T-helper 22 cell (primary cell): ENCODE measurements around the gene KLHL18.
"Not testable (repeated sequence)": the region's sequence is repeated elsewhere in the genome, so short reads cannot be mapped to it uniquely, and the experiment has no call there.

Experiments
- DNase-seq: peaks from one replicate; pipeline ENCODE4 v3.0.0-alpha.2; 2020; ENCODE audit warnings: low read depth

Gene KLHL18

GRCh38 chr3:47274652-47275051 is 8.1 kb upstream of the KLHL18 start:
- no peak for DNase-seq

GRCh38 chr3:47276558-47276957 is 6.2 kb upstream of the KLHL18 start:
- no peak for DNase-seq

- no peak for DNase-seq
Measured at GRCh38 chr3:47280519-47280918, 2.2 kb upstream of the KLHL18 start.

GRCh38 chr3:47283193-47283537 is 421 bp downstream of the KLHL18 start:
- no peak for DNase-seq

- no peak for DNase-seq
Measured at GRCh38 chr3:47283591-47284364, 1.0 kb downstream of the KLHL18 start.

- DNase-seq = no peak
Measured at GRCh38 chr3:47288966-47289910, 6.5 kb downstream of the KLHL18 start.

GRCh38 chr3:47291158-47291753 is 8.5 kb downstream of the KLHL18 start:
- DNase-seq = no peak

GRCh38 chr3:47291754-47292420 is 9.1 kb downstream of the KLHL18 start:
- DNase-seq = not testable (repeated sequence)

GRCh38 chr3:47293822-47294221 is 11.1 kb downstream of the KLHL18 start:
- DNase-seq = no peak

GRCh38 chr3:47294392-47294791 is 11.6 kb downstream of the KLHL18 start:
- DNase-seq = no peak

GRCh38 chr3:47295322-47295721 is 12.6 kb downstream of the KLHL18 start:
- DNase-seq = no peak

- no peak for DNase-seq
Measured at GRCh38 chr3:47295976-47296375, 13.2 kb downstream of the KLHL18 start.

- no peak for DNase-seq
Measured at GRCh38 chr3:47296562-47297302, 14.0 kb downstream of the KLHL18 start.

- DNase-seq = no peak
Measured at GRCh38 chr3:47298439-47298838, 15.7 kb downstream of the KLHL18 start.

- no peak for DNase-seq
Measured at GRCh38 chr3:47299381-47300318, 16.9 kb downstream of the KLHL18 start.

- DNase-seq = no peak
Measured at GRCh38 chr3:47301456-47301855, 18.7 kb downstream of the KLHL18 start.

- DNase-seq = no peak
Measured at GRCh38 chr3:47306022-47306421, 23.3 kb downstream of the KLHL18 start.

- DNase-seq = not testable (repeated sequence)
Measured at GRCh38 chr3:47309231-47309630, 26.5 kb downstream of the KLHL18 start.

GRCh38 chr3:47310391-47310790 is 27.6 kb downstream of the KLHL18 start:
- no peak for DNase-seq

- no peak for DNase-seq
Measured at GRCh38 chr3:47313341-47314055, 30.8 kb downstream of the KLHL18 start.
